HG03064 (cell line): ENCODE results near the gene PLA2G4D.
"Not testable (repeated sequence)": the region's sequence is repeated elsewhere in the genome, so short reads cannot be mapped to it uniquely, and the experiment has no call there.

ENCODE experiments used
- ATAC-seq: cut with Tn5 transposase; IDR thresholded peaks from one replicate; pipeline ENCODE4 v1.9.1; 2021; ENCODE audit warnings: low read depth; ENCODE audit not compliant: unreplicated experiment

PLA2G4D gene

DNA sequence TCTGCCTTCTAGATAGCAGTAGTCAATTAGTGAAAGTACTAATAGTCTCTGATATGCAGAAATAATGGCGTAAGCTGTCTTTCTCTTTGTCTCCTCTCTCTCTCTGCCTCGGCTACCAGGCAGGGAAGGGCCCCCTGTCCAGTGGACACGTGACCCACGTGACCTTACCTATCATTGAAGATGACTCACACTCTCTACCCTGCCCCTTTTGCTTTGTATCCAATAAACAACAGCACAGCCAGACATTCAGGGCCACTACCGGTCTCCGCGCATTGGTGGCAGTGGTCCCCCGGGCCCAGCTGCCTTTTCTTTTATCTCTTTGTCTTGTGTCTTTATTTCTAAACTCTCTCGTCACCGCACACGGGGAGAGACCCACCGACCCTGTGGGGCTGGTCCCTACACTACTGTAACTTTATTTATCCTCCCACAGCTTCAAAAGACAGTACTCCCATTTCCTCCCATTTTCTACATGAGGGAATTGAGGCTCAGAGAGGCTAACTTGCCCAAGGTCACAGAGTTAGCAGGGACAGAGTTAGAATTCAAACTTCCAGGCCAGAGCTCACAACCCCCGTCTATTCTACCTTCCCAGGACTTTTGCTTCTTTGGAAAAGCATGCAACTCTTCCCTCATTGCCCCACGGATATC is 2.5 kb downstream of the PLA2G4D start:
- not testable (repeated sequence) for ATAC-seq

DNA sequence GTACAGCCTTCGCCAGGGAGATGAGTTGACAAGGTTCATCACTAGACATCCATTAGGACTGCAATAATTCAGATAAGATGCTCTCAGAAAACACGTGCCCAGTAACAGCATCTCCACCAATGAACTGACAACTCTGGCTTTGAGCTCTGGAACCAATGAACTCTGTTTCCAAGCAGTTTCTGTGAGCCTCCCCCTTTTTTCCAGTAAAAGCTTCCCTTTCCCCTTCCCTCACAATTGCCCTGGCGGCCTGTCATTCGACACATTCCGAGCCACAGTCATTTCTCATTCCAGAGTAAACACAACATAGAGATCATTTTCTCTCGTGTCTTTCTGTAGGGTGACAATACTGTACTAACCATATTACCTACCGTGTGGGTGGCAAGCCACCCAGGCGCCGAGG is 3.6 kb downstream of the PLA2G4D start:
- no peak for ATAC-seq

DNA sequence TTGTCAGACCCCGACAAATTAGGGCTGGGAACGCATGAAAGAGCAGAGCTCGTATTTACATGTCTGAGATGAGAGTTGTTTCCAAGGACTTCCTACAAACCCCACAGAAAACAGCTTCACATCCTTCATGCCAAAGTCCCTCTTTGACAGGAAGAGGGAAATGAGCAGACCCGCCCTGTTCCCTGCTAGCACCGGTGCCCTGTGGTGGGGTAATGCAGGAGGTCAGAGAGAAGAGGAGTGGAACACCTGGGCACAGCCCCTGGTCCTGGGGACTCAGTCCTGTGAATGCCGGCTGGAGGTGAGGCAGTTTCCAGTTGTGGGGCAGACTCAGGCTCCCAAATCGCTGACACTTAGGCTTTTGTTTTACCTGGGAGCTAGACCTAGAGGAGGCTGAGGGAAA is 4.0 kb downstream of the PLA2G4D start:
- ATAC-seq, result no peak

DNA sequence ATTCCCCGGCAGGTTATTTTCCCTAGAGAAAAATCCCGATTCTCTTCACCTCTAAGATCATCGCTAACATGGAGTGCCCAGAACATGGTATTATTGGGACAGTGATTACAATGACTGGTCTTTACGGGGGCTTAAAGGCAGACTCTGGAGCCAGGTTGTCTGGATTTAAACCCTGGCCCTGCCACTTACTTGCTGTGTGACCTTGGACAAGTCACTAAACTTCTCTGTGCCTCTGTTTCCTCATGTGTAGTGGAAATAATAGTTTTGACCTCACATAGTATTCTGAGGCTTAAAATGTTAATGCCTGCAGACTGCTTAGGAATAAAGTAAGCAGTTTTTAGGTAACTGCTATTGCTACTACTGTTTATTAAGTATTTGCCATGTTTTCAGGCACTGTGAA is 4.4 kb downstream of the PLA2G4D start:
- ATAC-seq, result no peak

DNA sequence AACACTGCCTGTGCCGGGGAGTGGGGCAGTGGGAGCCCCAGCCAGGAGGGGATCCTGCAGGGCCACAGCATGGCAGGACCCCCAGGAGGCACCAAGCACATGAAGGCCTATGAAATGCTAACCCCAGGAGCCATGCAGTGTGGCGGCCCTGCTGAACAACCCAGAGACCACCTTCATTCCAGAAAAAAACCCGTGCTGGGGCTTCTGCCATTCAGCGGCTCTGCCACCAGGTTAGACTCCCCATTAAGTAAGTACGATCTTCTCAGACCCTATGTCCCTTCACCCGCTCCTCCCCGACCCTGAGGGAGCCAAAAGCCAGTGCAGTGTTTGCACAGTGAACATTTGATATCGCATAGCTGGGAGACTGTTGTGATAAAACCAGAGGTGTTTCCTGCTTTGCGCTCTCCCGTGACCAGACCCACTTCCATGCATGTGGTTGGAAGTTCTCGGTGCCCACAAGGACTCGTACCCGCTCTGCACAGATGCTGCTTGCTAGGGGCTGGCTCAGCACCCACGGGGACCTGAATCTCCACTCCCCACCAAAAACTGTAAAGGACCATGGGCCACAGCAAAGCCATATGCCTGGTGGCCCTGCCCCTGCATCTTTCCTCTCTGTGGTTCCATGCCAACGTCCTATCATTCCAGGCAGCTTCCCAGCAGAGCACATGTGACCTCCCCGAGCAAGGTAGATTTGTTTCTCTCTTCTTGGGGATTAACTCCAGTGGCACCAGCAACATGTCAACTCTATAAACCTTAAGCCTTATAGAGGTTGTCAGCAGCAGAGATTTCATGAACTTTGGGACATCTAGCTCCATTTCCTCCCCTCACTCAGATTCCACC is 5.3 kb downstream of the PLA2G4D start:
- no peak for ATAC-seq

DNA sequence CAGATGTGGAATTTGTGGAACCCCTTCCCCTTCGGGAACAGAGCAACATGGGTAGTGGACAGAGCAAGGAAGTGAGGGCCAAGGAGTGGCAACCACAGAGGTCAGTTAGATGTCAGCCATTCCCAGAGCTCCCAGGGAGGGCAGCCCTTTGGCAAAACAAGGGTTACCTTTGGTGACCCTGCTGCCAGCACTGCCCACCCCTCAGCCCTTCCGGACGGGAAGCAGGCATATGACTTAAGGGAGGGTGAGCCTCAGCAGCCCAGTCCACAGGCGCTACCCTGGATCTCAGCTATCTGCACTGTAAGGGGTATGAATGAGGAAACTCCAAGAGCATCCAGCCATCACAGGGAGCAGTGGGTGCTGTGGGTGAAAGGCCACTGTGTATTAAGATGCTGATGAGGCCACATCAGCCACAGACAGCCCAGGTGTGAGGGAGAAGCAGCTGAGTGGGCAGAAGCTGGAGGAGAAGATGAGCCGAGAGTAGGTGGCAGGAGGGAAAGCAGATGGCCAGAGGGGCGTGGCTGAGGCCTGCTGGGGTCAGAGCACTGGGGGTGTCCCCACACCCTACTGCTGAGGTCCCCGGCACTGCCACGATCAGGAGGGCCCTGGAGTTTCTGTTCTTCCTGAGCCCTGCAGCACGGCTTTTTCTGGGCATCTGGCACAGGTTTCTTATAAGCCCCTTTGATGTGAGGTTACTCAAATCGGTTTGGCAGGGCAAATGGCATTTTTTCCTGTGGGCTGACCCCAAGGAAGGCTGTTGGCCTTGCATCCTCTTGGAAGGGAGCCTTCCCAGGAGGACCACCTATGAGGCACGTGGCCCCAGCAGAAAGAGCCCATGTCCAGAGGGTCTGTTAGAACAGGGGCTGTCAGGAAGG is 6.2 kb downstream of the PLA2G4D start:
- ATAC-seq, result no peak

DNA sequence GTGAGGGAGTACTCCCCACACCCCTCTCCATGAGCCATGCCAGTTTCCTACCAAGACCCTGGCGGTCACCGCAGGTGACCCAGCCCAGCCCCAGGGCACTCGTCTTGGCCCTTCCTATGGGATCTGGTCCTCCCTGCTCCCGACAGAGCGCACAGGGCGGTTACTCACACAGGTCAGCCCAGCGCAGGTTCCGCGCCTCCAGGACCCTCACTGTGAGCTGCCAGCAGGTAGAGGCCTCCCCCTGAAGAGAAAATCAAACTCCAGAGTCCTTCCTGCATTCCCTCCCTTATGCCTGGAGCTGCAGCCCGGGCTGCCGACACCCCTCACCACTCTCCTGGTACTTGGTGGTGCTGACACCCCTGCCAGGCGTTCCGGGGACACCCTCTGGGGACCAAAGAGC is 6.9 kb downstream of the PLA2G4D start:
- no peak for ATAC-seq

DNA sequence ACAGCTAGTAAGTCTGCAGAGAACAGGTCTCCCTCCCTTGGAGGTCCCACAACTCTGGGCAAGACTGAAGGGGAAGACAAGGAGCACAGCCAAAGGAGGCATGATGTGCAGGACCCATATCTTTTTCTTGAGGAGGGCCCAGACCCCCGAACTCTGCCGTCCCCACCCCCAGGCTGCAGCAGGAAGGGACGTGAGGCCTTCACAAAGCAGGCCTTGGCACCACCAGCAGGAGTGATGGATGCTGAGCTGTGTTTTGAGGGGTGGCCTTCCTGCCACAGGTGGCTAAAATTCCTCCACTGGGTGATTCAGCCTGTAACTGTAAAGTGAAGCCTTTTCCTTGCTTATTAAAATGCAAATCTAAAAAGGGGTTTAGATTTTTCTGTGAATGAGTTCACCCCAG is 8.6 kb downstream of the PLA2G4D start:
- ATAC-seq, result no peak

DNA sequence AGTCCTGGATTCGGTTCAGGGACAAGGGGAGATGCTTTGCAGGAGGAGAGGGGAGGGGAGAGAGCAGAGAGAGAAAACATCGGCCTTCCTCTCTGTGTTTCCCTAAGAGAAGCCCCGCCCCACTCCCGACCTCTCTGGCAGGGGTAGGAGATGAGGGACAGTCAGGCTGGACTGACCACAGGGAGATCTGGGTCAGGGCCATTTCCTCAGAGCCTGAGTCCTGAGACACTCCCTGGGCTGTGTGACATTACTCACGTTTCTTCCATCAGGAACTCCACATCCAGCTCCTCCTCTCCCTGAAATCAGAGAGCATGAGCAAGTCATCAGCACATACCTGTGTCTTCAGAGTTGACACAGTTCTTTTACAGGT is 9.1 kb downstream of the PLA2G4D start:
- ATAC-seq, result no peak

DNA sequence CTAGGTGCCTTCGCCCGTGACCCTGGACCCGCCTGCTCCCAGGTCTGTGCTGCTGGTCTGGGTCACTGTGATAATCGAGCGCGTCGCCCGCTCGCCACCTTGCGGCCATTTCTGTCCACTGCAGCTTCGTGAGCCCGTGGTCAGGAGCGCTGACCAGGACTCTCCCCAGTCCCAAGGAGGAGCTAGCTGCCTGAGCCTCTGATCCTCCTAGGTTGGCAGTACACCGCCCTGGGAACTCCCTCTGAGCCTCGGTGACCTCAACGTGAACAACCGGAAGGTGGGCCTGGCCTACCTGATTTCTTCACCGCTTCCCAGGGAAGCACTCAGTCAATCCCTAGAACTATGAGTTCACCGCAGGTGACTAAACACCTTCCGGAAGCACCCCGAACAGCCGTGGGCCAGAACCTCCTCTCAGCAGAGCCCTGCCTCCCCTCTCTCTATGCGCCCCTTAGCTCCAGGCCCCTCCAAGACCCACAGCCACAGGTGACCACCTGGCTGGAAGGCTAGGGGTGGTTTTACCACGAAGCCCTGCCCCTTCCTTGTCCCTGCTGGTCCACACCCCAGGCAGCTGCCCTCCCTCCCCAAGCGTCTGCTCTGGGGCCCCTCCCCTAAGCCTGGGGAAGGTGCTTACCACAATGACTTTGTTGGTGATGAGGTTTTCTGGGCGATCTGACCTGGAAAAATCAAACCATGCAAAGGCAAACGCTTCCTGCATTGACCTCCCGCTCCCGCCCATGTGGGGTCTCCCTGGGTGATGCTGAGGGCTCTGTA is 9.7 kb downstream of the PLA2G4D start:
- no peak for ATAC-seq

DNA sequence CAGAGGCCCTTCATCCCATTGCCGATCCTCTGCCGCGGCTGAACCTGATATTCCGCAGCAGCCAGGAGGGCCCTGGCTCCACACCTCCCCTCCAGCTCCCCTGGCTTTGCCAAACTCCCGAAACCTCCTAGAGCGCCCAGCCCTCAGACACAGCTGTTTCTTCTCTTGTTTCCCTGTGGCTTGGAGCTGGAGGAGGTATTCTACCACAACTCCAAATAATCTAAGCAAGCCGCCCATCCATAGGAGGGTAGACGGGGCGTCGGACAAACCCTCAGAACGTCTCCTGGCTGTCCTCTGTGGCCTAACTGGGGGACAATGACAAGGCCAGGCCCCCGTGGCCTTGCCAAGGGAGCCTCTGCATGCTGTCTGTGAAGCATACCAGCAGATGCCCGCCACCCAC is 10.4 kb downstream of the PLA2G4D start:
- no peak for ATAC-seq

DNA sequence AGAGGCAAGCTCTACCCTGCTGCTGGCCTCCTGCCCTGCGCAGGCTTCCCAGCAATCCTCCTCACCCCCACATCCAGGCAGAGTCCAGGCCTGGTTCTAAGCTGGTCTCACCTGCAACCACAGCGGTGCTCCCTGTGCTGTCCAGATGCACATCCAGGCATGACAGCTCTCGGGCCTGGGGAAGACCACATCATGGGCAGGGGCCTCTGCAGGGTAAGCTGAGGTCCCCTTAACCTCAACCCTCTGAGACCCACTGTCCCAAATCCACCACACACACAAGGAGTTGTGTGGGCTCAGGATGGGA is 10.8 kb downstream of the PLA2G4D start:
- ATAC-seq, result no peak

DNA sequence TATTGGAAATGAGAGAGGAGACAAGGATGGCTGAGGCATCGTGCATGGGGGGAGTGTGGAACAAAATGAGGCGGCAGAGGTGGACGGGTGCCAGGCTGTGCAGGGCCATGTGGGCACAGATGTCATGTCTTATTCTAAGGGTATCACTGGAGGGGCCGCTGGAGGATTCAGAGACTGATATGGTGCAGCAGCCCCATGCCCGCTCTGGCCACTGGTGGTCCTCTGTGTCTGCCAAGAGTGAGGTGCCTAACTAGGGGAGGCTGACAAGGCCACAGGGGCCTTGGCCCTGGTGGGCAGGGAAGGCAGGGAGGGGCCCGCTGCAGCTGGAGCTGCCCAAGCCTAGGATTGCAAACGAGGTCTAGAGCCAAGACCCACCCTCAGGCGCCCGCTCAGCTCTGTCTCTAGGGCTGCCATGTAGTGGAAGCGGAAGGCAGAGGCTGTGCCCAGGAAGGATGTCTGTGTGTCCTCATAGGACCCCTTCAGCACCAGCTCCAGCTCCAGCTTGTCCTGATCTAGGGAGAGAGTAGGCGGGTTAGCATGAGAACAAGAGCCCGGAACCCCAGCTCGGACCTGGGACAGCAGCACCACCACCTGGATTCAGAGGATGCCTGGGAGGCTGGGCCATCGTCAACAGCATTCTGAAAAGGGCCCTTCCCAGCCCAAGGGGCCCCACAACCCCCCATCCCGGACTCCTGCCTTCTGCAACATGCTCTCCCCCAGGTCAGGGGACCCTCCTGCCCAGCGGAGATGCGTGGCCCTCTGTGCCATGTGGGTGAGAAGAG is 11.3 kb downstream of the PLA2G4D start:
- ATAC-seq, result no peak

DNA sequence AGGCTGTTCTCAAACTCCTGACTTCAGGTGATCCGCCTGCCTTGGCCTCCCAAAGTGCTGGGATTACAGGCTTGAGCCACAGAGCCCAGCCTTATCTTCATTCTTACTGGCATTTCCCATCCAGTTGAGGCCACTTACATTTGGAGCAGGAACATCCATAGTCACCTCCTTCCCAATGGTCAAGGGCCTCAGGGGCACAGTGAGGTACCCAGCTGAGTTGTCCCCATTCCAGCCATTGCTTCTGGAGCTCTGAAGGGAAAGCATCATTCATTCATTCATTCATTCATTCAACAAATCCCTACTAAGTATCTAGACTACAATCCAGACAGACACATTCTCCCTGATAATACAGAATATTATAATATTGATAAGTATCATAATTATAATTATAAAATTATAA is 12.2 kb downstream of the PLA2G4D start:
- no peak for ATAC-seq

DNA sequence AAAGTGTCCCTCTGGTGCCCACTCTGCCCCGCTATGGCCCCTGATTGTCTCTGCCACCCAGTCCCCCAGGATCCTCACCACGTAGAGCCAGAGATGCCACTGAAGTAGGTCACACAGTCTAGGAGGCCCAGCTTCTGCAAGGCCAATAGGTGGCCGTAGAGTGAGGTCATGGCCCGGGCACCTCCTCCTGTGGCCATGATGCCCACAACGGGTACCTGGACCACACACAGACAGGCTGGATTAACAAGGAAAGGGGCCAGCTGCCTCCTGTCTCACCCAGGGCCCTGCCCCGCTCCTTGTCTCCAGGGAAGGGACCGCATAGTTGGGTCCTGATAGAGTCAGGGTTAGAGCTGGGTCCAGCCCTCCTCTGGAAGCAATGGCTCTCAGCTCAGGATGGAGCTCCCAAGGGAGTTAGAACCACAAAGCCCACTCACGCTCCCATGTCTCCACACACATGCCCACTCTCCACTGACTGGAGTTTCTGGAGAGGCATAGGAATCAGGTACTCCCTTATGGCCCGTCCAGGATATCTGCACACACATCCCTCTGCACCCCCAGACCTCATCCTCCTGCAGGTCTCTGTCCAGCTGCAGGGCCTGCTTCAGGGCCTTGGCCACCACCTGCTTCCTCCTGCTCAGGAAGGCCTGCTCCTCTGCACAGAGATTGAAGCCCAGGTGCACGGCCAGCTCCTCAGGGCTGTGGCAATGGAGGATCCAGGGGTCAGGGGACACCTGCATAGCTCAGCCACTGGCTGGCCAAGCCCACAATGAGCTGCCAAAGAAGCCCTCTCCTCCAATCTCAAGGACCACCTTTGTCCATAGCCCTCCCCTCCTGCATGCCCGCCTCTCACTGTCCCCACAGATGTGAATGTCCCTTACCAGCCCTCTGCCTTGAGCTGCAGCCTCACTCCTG is 13.2 kb downstream of the PLA2G4D start:
- ATAC-seq, result no peak

DNA sequence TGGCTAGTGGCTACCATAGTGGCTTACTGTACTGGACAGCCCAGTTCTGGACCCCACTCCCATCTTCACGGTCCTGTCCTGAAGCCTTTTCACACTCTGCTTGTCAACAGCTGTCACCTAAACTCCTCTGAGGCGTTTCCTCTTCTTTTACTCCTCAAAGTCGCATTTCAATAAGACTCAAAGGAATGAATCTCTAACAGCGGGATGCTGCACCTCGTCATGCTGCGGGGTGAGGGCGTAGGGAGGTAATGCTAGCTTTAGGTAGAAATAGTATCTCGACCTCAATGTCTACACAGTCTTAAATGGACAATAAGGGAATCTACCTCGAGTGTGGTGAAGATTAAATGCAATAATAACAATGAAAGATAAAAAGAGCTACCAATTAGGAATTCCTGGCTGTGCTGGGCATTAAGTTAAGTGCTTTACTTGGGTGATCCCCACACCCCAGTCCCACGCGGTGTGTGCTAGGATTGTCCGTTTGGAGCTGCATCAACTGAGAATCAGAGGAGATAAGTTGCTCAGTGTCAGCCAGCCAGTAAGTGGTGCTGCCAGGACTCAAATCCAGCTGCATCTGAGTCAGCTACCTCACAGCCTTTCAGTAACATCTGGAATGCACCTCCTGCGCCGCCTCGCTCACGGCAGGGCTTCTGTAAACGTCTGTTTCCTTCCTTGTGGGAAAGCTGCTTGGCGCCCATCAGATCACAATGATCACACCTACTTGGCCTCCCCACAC is 14.0 kb downstream of the PLA2G4D start:
- ATAC-seq, result no peak

DNA sequence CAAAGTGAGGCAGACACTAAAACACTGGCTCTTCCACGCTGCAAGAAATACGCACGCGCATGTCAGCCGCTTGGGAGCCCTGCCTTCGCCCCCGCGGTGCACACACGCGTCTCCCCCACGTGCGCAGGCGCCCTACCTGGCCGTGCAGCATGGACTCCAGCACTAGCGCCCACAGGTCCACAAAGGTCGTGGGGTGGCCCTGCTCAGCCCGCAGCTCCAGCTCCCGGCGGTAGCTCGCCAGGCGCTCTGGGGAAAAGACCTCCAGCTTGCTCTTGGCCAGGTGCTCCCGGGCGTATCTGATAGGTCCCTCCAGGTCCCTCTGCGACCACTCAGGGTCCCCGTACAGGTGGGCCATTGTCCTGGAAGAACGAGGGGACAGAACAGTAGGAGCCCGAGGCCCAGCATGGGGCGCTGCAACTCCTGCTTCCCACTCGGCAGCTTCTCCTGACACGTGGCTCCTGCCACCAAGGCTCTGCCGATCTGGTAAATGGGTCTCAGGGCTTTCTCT is 14.9 kb downstream of the PLA2G4D start:
- no peak for ATAC-seq

DNA sequence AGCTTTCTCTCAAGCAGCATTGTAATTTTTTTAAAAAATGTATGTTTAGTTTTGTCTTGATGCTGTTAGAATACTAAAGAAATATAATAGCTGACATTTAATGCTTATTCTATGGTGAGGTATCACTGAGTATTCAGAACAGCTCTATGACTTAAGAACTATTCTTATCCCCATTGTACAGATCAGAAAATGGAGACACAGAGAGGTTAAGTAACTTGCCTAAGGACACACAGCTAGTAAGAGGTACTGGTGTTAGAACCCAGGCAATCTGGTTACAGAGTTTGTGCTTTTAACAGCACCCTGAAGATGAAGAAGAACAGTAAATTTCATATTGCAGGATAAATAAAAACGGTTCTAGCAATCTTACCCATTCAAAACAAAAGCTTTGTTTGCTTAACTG is 15.5 kb downstream of the PLA2G4D start:
- ATAC-seq, result no peak
